ENCODE results near the gene TRIB2. TPM values are rescaled to one million over a fixed set of nuclear protein-coding genes. Genes with fewer than 3 reads are reported as not detected.

The TRIB2 gene
- total RNA-seq, 1 experiment from 2014 or later = 6.2 TPM

DNA sequence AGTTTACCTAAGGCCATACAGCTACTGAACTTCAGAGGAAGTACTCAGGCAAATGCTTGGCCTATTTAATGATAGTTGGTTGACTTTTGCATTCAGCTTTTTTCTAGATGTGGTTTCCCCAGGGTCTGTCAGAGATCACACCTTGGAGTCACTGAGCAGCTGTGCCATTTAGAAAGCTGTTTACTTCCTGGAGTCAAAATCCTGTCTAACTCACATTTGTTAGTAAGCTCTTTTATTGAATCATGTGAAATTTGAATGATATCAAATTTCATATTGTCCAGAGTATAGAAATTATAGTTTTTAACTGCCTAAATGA is 7.6 kb upstream of the TRIB2 start:
- Mint-ChIP-seq H3K4me3 (ENCODE audit: low read depth, unreplicated experiment) (no peak overlapping the region), H3K36me3 (ENCODE audit: insufficient read depth, unreplicated experiment) (no peaks in the 10 kb centered on the region), H3K4me1 (ENCODE audit: low read depth, unreplicated experiment) (peaks cover 20% of the 10 kb centered on the region), H3K27me3 (ENCODE audit: unreplicated experiment) (no peaks in the 10 kb centered on the region), H3K27ac (ENCODE audit: unreplicated experiment) (no peak overlapping the region), H3K9me3 (ENCODE audit: low read depth, unreplicated experiment) (no peaks in the 10 kb centered on the region)
- no TSS peak for BruUV-seq (replicated peaks)
- TF ChIP-seq, protein P1, sequence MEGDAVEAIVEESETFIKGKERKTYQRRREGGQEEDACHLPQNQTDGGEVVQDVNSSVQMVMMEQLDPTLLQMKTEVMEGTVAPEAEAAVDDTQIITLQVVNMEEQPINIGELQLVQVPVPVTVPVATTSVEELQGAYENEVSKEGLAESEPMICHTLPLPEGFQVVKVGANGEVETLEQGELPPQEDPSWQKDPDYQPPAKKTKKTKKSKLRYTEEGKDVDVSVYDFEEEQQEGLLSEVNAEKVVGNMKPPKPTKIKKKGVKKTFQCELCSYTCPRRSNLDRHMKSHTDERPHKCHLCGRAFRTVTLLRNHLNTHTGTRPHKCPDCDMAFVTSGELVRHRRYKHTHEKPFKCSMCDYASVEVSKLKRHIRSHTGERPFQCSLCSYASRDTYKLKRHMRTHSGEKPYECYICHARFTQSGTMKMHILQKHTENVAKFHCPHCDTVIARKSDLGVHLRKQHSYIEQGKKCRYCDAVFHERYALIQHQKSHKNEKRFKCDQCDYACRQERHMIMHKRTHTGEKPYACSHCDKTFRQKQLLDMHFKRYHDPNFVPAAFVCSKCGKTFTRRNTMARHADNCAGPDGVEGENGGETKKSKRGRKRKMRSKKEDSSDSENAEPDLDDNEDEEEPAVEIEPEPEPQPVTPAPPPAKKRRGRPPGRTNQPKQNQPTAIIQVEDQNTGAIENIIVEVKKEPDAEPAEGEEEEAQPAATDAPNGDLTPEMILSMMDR (IDR thresholded peaks at IDR 0.05; ENCODE audit: unreplicated experiment) = no peak
- DNase-seq = no peak
- intact Hi-C loops (cut with micrococcal nuclease; ENCODE audit: unreplicated experiment) = no loop called here
- CTCF ChIA-PET = interaction anchor here (0.6 kb wide), 1 partner anchor 963 kb away, joined by 3 read pairs; the partner anchor contains the start of gene LPIN1

DNA sequence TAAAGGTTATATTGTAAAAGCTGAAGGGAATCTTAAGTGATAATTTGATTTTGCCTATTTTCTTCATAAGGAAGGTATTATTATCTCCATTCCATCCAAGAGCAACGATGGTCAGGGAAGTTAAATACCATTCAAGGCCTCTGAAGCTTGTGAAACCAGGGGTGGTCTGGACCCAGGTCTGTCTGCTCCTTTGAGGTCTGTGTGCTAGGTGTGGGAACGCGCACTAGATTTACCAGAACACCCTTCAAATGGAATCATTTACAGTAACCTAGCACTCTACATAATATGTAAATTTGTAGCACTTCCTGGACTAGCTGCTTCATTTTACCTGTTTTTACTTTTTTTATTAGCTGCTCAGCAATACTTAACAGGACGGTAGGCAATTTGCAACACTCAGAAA is 6.4 kb upstream of the TRIB2 start:
- H3K27ac Mint-ChIP-seq (ENCODE audit: unreplicated experiment) = no peak overlapping the region
- CTCF ChIA-PET = no interaction called here

DNA sequence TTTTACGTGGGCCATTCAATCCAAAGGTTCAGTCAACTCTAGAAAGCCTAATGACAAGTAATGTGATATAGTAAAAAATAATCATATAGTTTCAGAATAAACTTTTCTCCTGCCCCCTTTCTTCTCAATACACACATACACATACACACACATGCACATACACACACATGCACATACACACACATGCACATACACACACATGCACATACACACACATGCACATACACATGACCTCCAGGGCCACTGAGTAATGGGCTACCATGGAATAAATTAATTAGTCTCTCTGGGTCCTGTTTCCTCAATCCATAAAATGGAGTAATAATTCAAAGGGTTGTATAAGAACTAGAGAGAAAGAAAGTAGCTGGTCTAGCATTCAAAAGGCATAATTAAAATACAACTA is 5.4 kb upstream of the TRIB2 start:
- H3K27ac Mint-ChIP-seq (ENCODE audit: unreplicated experiment) = no peak overlapping the region
- TF ChIP-seq, protein P1 (IDR thresholded peaks at IDR 0.05; ENCODE audit: unreplicated experiment) = no peak
- H3K27me3 Mint-ChIP-seq (ENCODE audit: unreplicated experiment) = no peaks in the 10 kb centered on the region
- CTCF ChIA-PET = no interaction called here
- H3K9me3 Mint-ChIP-seq (ENCODE audit: low read depth, unreplicated experiment) = no peaks in the 10 kb centered on the region
- no peak for DNase-seq
- no peak overlapping the region for H3K4me3 Mint-ChIP-seq (ENCODE audit: low read depth, unreplicated experiment)
- no TSS peak for BruUV-seq (replicated peaks)
- peaks cover 6% of the 10 kb centered on the region for H3K36me3 Mint-ChIP-seq (ENCODE audit: insufficient read depth, unreplicated experiment)
- intact Hi-C loops (cut with micrococcal nuclease; ENCODE audit: unreplicated experiment) = no loop called here
- peaks cover 41% of the 10 kb centered on the region for H3K4me1 Mint-ChIP-seq (ENCODE audit: low read depth, unreplicated experiment)

More for the DNA sequence above, 6.4 kb upstream of the TRIB2 start:
- DNase-seq = no peak
- no peaks in the 10 kb centered on the region for H3K27me3 Mint-ChIP-seq (ENCODE audit: unreplicated experiment)
- TF ChIP-seq, protein P1 (IDR thresholded peaks at IDR 0.05; ENCODE audit: unreplicated experiment) = no peak
- intact Hi-C loops (cut with micrococcal nuclease; ENCODE audit: unreplicated experiment) = no loop called here
- H3K36me3 Mint-ChIP-seq (ENCODE audit: insufficient read depth, unreplicated experiment) = no peaks in the 10 kb centered on the region
- H3K4me1 Mint-ChIP-seq (ENCODE audit: low read depth, unreplicated experiment) = peaks cover 31% of the 10 kb centered on the region
- BruUV-seq (replicated peaks) = no TSS peak
- no peaks in the 10 kb centered on the region for H3K9me3 Mint-ChIP-seq (ENCODE audit: low read depth, unreplicated experiment)
- no peak overlapping the region for H3K4me3 Mint-ChIP-seq (ENCODE audit: low read depth, unreplicated experiment)

DNA sequence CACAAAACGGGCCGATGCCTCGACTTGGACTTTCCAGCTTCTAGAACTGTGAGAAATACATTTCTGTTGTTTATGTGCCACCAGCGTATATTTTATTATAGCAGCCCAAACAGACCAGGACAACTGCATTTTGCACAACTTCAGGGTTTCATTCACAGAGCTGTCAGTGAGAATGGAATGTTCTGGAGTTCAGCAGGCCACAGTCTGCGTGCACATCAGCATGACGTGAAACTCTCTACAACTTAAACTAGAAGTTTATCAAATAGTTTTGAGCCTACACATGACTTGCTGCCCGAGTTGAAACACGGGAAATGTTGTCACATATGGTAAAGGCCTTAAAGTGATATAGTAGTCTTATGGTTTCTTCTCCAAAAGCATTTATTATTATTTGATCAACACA is 3.9 kb upstream of the TRIB2 start:
- intact Hi-C loops (cut with micrococcal nuclease; ENCODE audit: unreplicated experiment) = no loop called here
- DNase-seq = no peak
- Mint-ChIP-seq H3K4me3 (ENCODE audit: low read depth, unreplicated experiment) (no peak overlapping the region), H3K36me3 (ENCODE audit: insufficient read depth, unreplicated experiment) (peaks cover 21% of the 10 kb centered on the region), H3K27ac (ENCODE audit: unreplicated experiment) (no peak overlapping the region), H3K27me3 (ENCODE audit: unreplicated experiment) (peaks cover 5% of the 10 kb centered on the region), H3K9me3 (ENCODE audit: low read depth, unreplicated experiment) (no peaks in the 10 kb centered on the region), H3K4me1 (ENCODE audit: low read depth, unreplicated experiment) (peaks cover 42% of the 10 kb centered on the region)
- CTCF ChIA-PET = no interaction called here
- TF ChIP-seq, protein P1 (IDR thresholded peaks at IDR 0.05; ENCODE audit: unreplicated experiment) = no peak
- BruUV-seq (replicated peaks) = no TSS peak
